Activated naive CD4-positive, alpha-beta T cell treated with anti-CD3 and anti-CD28 coated beads for 36 hours (primary cell): ENCODE results near the gene EPB42. TPM values are rescaled to one million over a fixed set of nuclear protein-coding genes. Genes with fewer than 3 reads are reported as not detected.
"Not testable (repeated sequence)": the region's sequence is repeated elsewhere in the genome, so short reads cannot be mapped to it uniquely, and the experiment has no call there.

Experiments used
- CTCF ChIA-PET: fragments of 350-600 bp; sonication (Branson Sonifier 250); formaldehyde crosslinking; loops from one replicate; lab custom pipeline; 2021; ENCODE audit warnings: antibody characterized with exemption; lab: Charles Lee
- DNase-seq: peaks from one replicate; pipeline ENCODE4 v3.0.0-alpha.2; 2020
- H3K27ac Mint-ChIP-seq: one replicate; pipeline ENCODE4 v1.8.0; 2021; ENCODE audit warnings: mild to moderate bottlenecking, mixed read lengths
- H3K27me3 Mint-ChIP-seq: one replicate; pipeline ENCODE4 v1.8.0; 2021; ENCODE audit warnings: low read depth, mixed read lengths
- H3K36me3 Mint-ChIP-seq: one replicate; pipeline ENCODE4 v1.8.0; 2021; ENCODE audit warnings: low read depth, mixed read lengths
- H3K4me1 Mint-ChIP-seq: one replicate; pipeline ENCODE4 v1.8.0; 2021; ENCODE audit warnings: low read depth, mixed read lengths
- H3K4me3 Mint-ChIP-seq: one replicate; pipeline ENCODE4 v1.8.0; 2021; ENCODE audit warnings: mild to moderate bottlenecking, moderate library complexity, mixed read lengths
- H3K9me3 Mint-ChIP-seq: one replicate; pipeline ENCODE4 v1.8.0; 2021; ENCODE audit warnings: mixed read lengths
- intact Hi-C: fragments of 100-400 bp; cut with micrococcal nuclease; formaldehyde crosslinking; loops from one replicate; pipeline ENCODE4 v1.15.1; 2023
- total RNA-seq, 2 experiments: library from RNA; stranded (reverse); gene quantifications; one replicate each; pipeline ENCODE4 v1.2.3, GENCODE V29; 2021

The EPB42 gene
- total RNA-seq, 2 experiments from 2014 or later = not detected

DNA sequence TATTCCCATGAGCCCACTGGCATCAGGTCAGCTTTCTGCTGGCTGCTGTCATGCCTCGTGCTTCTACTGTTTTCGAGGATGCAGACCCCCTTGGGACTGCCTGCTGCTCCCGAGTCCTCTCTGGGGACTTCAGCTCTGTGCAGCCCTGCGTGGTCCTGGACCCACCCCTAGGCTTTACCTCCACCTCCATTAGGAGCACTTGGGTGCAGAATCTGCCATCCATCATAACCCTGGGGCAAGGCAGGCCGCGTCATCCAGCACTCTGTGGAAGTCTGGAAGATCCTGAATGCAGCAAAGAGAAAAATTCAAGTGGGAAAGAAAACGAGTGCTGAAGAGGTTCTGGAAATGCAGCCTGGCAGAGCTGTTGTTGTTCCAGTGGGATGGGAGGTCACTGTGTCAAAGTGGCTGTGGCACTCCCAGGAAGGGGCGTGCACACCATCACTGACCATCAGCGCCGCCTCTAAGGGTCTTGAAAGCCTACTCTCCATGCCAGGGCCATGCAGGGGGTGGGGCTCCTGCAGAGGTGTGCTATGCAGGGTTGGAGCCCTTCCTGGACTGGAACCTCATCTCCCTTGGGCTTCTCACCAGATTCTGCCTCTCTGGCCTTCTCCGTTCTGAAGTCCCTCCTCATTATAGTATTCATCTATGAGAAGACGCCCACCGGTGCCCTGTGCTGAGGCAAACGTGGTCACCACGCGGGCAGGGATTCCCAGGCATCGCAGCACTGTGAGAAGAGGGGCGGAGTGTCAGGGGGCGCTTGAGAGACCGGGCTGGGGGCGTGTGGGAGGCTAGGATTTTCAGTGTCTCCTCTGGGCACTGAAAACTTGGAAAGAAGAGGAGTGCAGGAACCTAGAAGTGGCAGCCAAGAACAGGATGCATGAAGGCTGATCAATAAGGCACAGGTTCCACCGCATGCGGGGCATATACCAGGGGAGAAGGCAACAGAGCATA lies 12.5 kb downstream of the EPB42 start:
- intact Hi-C loops = no loop called here
- CTCF ChIA-PET = interaction anchor here (0.8 kb wide), 1 partner anchor 17 kb away, joined by 3 read pairs; no protein-coding TSS in a partner anchor
- H3K4me1 Mint-ChIP-seq = peaks cover 5% of the 10 kb centered on the region
- no peaks in the 10 kb centered on the region for H3K36me3 Mint-ChIP-seq
- no peak for DNase-seq
- no peak overlapping the region for H3K27ac Mint-ChIP-seq
- no peak overlapping the region for H3K4me3 Mint-ChIP-seq
- no peaks in the 10 kb centered on the region for H3K9me3 Mint-ChIP-seq
- peaks cover 5% of the 10 kb centered on the region for H3K27me3 Mint-ChIP-seq

DNA sequence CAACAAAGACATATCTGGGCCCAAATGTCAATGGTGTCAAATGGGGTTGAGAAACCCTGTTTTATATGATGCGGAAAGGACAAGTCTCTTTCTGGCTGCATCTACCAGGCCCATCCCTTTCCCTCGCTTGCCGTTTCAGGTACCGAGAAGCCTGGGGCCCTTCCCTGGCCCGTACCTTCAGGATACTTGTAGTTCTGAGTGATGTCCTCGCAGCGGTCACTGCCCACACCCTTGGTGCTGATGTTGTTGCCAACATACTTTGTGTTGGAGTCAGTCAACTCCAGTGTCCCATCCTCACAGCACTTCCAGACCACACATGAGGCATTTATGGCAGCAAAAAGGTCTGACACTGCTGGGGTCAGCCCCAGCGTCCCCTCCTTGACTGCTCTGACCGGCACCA lies 13.8 kb downstream of the EPB42 start:
- H3K27ac Mint-ChIP-seq = no peak overlapping the region
- intact Hi-C loops = no loop called here

DNA sequence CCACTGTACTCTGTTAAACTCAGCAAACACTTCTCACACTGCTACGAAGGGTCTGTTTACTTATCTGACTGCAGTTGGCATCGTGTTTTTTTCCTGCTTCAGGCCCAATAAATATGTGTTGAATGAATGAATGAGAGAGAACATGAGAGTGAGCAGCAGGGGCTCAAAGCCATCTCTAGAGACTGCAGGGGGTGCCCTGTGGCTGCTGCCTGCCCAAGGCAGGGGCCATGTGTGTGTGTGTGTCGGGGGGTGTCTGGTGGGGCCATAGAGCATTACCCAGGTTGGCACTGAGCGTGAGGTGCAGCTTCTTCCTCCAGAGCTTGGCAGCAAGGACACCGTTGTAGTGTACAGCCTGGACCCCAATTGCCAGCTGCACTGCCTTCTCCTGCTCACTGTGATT lies 14.8 kb downstream of the EPB42 start:
- Mint-ChIP-seq H3K27me3 (peaks cover 5% of the 10 kb centered on the region), H3K36me3 (no peaks in the 10 kb centered on the region), H3K27ac (no peak overlapping the region), H3K4me1 (peaks cover 5% of the 10 kb centered on the region), H3K9me3 (no peaks in the 10 kb centered on the region), H3K4me3 (no peak overlapping the region)
- CTCF ChIA-PET = interaction anchor here (1.1 kb wide), 1 partner anchor 20 kb away, joined by 6 read pairs; no protein-coding TSS in a partner anchor
- DNase-seq = no peak
- intact Hi-C loops = no loop called here

More for the DNA sequence above, 13.8 kb downstream of the EPB42 start:
- DNase-seq = no peak
- Mint-ChIP-seq H3K4me3 (no peak overlapping the region), H3K4me1 (peaks cover 5% of the 10 kb centered on the region), H3K36me3 (no peaks in the 10 kb centered on the region), H3K27me3 (peaks cover 5% of the 10 kb centered on the region), H3K9me3 (no peaks in the 10 kb centered on the region)
- CTCF ChIA-PET = interaction anchor here (1.1 kb wide), 1 partner anchor 19 kb away, joined by 6 read pairs; no protein-coding TSS in a partner anchor

DNA sequence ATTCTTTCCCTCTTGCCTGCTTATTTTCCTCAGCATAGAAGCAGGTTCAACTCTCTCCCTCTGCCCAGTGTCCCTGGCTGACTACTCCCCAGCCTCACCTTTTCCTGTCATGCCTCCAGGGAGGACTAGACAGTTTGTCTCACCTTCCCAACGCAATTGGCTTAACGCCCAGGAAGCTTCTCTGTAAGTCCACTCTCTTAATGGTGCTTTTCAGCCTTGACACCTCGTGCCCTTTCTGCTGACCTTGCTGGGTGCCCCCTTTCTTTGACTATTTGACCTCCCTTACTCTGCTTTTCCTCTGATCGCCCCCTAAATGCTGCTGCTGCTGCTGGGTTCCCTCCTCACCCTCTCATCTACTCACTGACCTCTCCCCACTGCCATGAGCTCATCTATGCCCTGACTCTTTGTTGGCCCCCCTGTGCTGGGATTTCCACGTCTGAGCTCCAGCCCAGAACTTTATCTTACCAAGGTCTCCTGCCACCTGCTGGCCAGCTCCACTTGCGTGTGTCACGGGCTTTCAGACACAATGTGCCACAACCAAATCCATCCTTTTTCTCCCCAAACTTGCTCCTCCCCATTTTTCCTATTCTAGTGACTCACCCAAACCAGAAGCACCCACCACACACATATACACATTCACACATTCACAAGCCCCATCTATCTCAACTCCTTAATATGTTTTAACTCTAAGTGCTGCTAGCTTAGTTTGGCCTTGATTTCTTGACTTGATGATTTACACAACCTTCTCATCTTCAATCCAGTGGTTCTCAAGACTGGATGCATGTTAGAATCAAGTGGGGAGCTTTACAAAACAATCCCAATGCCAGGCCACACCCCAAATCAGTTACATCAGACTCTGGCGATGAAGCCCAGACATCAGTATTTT lies 16.6 kb downstream of the EPB42 start:
- CTCF ChIA-PET = interaction anchor here (0.6 to 3.0 kb wide), 20 partner anchors 9 to 246 kb away, joined by 3 to 24 read pairs (median 4); partner anchors contain the start of gene CCNDBP1
- H3K4me3 Mint-ChIP-seq = no peak overlapping the region

DNA sequence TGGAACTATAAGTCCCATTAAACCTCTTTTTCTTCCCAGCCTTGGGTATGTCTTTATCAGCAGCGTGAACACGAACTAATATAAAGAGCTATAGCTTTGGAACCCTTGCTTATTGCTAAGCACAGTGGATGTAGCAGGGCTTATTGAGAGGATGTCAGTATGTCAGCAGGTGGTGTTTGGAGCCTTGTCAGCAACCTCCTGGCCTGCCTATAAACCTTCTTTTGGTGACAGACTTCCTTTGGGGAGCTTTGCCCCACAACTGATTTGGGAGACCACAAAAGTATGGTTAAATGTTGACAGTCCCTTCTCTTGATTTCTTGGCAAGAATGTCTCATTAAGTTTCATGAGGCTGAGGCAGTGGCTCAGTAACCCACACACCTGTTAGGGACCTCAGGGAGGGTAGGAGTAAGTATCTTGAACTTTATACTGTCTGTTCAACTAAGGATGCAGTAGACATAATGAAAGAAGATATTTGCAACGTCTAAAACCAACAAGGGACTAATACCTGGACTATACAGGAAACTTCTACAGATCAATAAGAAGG lies 20.8 kb downstream of the EPB42 start:
- intact Hi-C loops = no loop called here
- no peaks in the 10 kb centered on the region for H3K27me3 Mint-ChIP-seq
- H3K36me3 Mint-ChIP-seq = peaks cover 20% of the 10 kb centered on the region
- H3K27ac Mint-ChIP-seq = no peak overlapping the region
- no peak overlapping the region for H3K4me3 Mint-ChIP-seq
- CTCF ChIA-PET = interaction anchor here (0.7 to 1.3 kb wide), 2 partner anchors 16 to 25 kb away, joined by 3 read pairs; no protein-coding TSS in a partner anchor
- peaks cover 5% of the 10 kb centered on the region for H3K4me1 Mint-ChIP-seq
- DNase-seq = no peak
- peaks cover 3% of the 10 kb centered on the region for H3K9me3 Mint-ChIP-seq

More for the DNA sequence above, 16.6 kb downstream of the EPB42 start:
- Mint-ChIP-seq H3K27me3 (peaks cover 5% of the 10 kb centered on the region), H3K36me3 (peaks cover 1% of the 10 kb centered on the region), H3K27ac (no peak overlapping the region), H3K9me3 (no peaks in the 10 kb centered on the region), H3K4me1 (peaks cover 5% of the 10 kb centered on the region)
- intact Hi-C loops = loop anchor here (1.0 kb wide), 2 partner anchors 17 to 500 kb away; no protein-coding TSS in a partner anchor
- peak; percentile 75 for DNase-seq

DNA sequence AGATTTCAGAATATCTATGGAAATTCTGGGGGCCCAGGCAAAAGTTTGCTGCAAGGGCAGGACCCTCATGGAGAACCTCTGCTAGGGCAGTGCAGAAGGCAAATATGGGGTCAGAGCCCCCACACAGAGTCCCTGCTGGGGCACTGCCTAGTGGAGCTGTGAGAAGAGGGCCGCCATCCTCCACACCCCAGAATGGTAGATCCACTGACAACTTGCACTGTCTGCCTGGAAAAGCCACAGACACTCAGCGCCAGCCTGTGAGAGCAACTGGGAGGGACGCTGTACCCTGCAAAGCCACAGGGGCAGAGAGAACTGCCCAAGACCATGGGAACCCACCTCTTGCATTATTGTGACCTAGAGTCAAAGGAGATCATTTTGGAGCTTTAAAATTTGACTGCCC lies 21.8 kb downstream of the EPB42 start:
- H3K4me1 Mint-ChIP-seq = no peaks in the 10 kb centered on the region
- H3K4me3 Mint-ChIP-seq = no peak overlapping the region
- CTCF ChIA-PET = interaction anchor here (0.7 to 1.3 kb wide), 2 partner anchors 17 to 26 kb away, joined by 3 read pairs; no protein-coding TSS in a partner anchor
- no peak overlapping the region for H3K27ac Mint-ChIP-seq
- no peak for DNase-seq
- H3K27me3 Mint-ChIP-seq = no peaks in the 10 kb centered on the region
- peaks cover 3% of the 10 kb centered on the region for H3K9me3 Mint-ChIP-seq
- intact Hi-C loops = no loop called here
- peaks cover 21% of the 10 kb centered on the region for H3K36me3 Mint-ChIP-seq

DNA sequence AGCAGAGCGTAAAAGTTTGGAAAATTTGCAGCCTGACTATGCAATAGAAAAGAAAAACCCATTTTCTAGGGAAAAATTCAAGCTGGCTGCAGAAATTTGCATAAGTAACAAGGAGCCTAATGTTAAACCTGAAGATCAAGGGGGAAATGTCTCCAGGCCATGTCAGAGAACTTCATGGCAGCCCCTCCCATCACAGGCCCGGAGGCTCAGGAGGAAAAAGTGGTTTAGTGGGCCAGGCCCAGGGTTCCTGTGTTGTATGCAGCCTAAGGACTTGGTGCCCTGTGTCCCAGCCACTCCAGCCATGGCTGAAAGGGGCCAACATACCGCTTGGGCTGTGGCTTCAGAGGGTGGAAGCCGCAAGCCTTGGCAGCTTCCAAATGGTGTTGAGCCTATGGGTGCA lies 22.3 kb downstream of the EPB42 start:
- peaks cover 21% of the 10 kb centered on the region for H3K36me3 Mint-ChIP-seq
- H3K27me3 Mint-ChIP-seq, CTCF ChIA-PET, H3K4me3 Mint-ChIP-seq, DNase-seq, intact Hi-C loops, H3K4me1 Mint-ChIP-seq, H3K27ac Mint-ChIP-seq, H3K9me3 Mint-ChIP-seq: not testable (repeated sequence)

DNA sequence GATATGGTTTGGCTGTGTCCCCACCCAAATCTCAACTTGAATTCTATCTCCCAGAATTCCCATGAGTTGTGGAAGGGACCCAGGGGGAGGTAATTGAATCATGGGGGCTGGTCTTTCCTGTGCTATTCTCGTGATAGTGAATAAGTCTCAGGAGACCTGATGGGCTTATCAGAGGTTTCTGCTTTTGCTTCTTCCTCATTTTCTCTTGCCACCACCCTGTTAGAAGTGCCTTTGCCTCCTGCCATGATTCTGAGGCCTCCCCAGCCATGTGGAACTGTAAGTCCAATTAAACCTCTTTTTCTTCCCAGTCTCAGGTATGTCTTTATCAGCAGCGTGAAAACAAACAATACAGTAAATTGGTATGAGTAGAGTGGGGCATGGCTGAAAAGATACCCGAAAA lies 23.0 kb downstream of the EPB42 start:
- intact Hi-C loops, DNase-seq, CTCF ChIA-PET, H3K9me3 Mint-ChIP-seq, H3K27ac Mint-ChIP-seq, H3K4me1 Mint-ChIP-seq, H3K4me3 Mint-ChIP-seq, H3K27me3 Mint-ChIP-seq: not testable (repeated sequence)
- peaks cover 22% of the 10 kb centered on the region for H3K36me3 Mint-ChIP-seq

DNA sequence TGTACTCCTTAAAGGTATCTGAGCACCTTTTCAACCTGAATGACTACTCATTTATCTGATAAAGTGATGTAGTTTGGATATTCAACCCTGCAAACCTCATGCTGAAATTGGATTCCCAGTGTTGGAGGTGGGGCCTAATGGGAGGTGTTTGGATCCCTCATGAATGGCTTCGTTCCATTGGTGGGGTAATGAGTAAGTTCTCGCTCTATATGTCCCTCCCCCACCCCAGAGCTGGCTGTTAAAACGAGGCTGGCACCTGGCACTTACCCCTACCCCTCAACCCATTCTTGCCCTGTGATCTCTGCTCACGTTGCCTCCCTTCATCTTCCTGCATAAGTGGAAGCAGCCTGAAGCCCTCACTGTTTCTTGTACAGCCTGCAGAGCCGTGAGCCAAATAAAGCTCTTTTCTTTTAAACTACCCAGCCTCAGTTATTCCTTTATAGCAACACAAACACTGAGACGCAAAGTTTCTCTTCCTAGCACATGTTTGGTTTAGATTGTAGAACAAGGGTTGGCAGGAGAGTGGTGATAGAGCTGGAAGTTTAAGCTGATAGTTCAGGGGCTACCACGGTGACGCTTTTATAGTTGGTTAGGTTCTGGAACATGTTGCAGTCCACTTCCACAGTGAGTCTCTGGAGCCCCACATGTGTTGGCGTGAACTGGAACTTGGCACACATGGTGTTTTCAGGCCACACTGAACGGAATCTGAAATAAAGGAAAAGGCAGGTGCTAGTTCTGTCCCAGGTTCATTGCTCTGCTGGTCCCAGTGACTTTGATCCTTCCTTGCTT lies 23.9 kb downstream of the EPB42 start:
- DNase-seq = no peak
- H3K27ac Mint-ChIP-seq = no peak overlapping the region
- H3K36me3 Mint-ChIP-seq = peaks cover 25% of the 10 kb centered on the region
- intact Hi-C loops = no loop called here
- CTCF ChIA-PET = interaction anchor here (2.1 kb wide), 1 partner anchor 8 kb away, joined by 13 read pairs; no protein-coding TSS in a partner anchor
- no peak overlapping the region for H3K4me3 Mint-ChIP-seq
- no peaks in the 10 kb centered on the region for H3K4me1 Mint-ChIP-seq
- no peaks in the 10 kb centered on the region for H3K27me3 Mint-ChIP-seq
- peaks cover 3% of the 10 kb centered on the region for H3K9me3 Mint-ChIP-seq

DNA sequence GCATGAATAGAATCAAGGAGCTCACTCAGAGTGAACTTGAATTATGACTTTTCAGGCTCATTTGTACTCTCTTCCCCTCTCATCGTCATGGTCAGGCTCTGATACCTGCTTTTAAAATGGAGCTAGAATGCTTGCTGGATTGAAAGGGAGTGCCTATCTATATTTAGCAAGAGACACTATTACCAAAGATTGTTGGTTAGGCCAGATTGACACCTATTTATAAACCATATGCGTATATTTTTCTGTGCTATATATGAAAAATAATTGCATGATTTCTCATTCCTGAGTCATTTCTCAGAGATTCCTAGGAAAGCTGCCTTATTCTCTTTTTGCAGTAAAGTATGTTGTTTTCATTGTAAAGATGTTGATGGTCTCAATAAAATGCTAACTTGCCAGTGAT lies 26.0 kb downstream of the EPB42 start:
- peaks cover 30% of the 10 kb centered on the region for H3K36me3 Mint-ChIP-seq
- H3K27me3 Mint-ChIP-seq = no peaks in the 10 kb centered on the region
- no peak for DNase-seq
- no peaks in the 10 kb centered on the region for H3K4me1 Mint-ChIP-seq
- H3K9me3 Mint-ChIP-seq = peaks cover 3% of the 10 kb centered on the region
- no peak overlapping the region for H3K27ac Mint-ChIP-seq
- intact Hi-C loops = no loop called here
- H3K4me3 Mint-ChIP-seq = no peak overlapping the region
- CTCF ChIA-PET = interaction anchor here (0.7 to 2.1 kb wide), 4 partner anchors 9 to 421 kb away, joined by 3 to 13 read pairs (median 5); no protein-coding TSS in a partner anchor

DNA sequence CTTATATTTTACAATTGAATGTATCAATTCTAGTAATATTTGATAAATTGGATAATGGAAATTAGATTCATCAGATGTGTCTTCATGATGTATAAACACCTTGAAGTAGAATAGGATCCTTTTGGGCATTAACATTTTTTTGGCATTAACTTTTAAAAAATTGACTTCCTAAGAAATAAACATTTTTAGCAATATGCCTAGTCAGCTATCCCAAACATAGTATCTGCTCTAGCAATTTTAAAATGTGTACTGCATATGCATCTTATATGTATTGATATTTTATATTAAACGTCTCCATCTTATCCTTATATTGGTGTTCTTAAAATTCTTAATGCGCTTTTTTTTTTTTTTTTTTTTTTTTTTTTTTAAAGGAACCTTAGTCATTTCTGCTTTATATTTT lies 27.1 kb downstream of the EPB42 start:
- no peak for DNase-seq
- Mint-ChIP-seq H3K36me3 (peaks cover 33% of the 10 kb centered on the region), H3K4me3 (no peak overlapping the region), H3K27ac (no peak overlapping the region), H3K9me3 (peaks cover 3% of the 10 kb centered on the region), H3K27me3 (no peaks in the 10 kb centered on the region), H3K4me1 (no peaks in the 10 kb centered on the region)
- intact Hi-C loops = no loop called here
- CTCF ChIA-PET = interaction anchor here (0.7 to 1.6 kb wide), 3 partner anchors 11 to 277 kb away, joined by 3 to 7 read pairs (median 5); no protein-coding TSS in a partner anchor
